Measurements from ENCODE around the gene C1orf56. TPM values are rescaled to one million over a fixed set of nuclear protein-coding genes. Genes with fewer than 3 reads are reported as not detected.

The C1orf56 gene
- total RNA-seq, 4 donors from 2014 or later: 0.59 to 8.5 (median 3.8) TPM

DNA sequence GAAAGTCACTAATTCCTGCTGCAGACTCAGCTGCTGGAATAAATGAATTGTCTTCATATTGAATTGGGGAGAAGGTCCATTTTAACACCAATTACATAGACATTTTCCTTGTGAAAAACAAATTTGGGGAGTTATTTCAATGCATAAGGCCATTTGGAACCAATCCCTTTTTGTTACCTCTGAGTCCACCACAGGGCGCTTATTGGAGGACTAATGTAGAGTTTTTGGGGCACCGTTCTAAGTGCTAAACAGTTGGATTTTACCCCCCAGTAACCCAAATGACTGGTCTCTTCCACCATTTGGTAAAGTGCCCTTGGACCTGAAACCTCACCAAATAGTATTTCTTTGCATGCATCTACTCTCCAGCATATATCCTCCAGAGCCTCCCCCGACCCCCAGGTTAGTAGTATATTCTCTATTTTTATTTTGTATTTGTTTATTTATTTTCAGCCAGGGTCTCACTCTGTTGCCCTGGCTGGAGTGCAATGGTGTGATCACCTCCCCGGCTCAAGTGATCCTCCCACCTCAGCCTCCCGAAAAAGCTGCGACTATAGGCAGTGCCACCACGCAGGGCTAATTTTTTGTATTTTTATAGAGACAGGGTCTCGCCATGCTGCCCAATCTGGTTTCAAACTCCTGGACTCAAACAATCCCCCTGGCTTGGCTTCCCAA is 37.7 kb upstream of the C1orf56 start:
- no peaks in the 10 kb centered on the region for H3K9me3 ChIP-seq
- DNase-seq: no peak
- H3K4me3 ChIP-seq: peak overlapping the region in 1 of 2 donors; percentile 74
- H3K27me3 ChIP-seq: no peaks in the 10 kb centered on the region
- peak overlapping the region in 1 of 2 donors; percentile 93 for H3K27ac ChIP-seq
- TF ChIP-seq POLR2A (IDR thresholded peaks at IDR 0.05): no peak
- TF ChIP-seq, protein P1, sequence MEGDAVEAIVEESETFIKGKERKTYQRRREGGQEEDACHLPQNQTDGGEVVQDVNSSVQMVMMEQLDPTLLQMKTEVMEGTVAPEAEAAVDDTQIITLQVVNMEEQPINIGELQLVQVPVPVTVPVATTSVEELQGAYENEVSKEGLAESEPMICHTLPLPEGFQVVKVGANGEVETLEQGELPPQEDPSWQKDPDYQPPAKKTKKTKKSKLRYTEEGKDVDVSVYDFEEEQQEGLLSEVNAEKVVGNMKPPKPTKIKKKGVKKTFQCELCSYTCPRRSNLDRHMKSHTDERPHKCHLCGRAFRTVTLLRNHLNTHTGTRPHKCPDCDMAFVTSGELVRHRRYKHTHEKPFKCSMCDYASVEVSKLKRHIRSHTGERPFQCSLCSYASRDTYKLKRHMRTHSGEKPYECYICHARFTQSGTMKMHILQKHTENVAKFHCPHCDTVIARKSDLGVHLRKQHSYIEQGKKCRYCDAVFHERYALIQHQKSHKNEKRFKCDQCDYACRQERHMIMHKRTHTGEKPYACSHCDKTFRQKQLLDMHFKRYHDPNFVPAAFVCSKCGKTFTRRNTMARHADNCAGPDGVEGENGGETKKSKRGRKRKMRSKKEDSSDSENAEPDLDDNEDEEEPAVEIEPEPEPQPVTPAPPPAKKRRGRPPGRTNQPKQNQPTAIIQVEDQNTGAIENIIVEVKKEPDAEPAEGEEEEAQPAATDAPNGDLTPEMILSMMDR (IDR thresholded peaks at IDR 0.05): no peak
- no peaks in the 10 kb centered on the region for H3K36me3 ChIP-seq
- no peaks in the 10 kb centered on the region for H3K4me1 ChIP-seq
- intact Hi-C loops (cut with DNase I; ENCODE audit: low total_unique reads): no loop called here

DNA sequence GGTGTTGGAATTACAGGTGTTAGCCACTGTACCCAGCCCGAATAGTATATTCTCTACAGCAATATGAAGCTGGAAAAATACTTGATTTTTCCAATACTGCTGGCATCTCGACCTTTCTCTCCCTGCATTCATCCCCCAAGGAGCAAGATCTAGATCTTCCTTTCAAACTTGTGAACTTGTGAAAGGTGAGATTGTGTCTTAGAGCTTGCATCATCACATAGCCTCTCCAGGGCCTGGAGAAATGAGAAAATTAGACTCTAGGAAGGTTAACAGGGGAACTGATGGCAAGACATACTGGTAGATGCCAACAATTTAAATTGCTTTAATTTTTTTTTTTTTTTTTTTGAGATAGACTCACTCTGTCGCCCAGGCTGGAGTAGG is 37.2 kb upstream of the C1orf56 start:
- no peaks in the 10 kb centered on the region for H3K27me3 ChIP-seq
- TF ChIP-seq, protein P1 (IDR thresholded peaks at IDR 0.05): no peak
- TF ChIP-seq POLR2A (IDR thresholded peaks at IDR 0.05): no peak
- no peaks in the 10 kb centered on the region for H3K36me3 ChIP-seq
- no peaks in the 10 kb centered on the region for H3K9me3 ChIP-seq
- H3K4me3 ChIP-seq: no peak overlapping the region
- intact Hi-C loops (cut with DNase I; ENCODE audit: low total_unique reads): no loop called here
- DNase-seq: no peak
- no peaks in the 10 kb centered on the region for H3K4me1 ChIP-seq
- no peak overlapping the region for H3K27ac ChIP-seq

- no peaks in the 10 kb centered on the region for H3K9me3 ChIP-seq
- no peak overlapping the region for H3K27ac ChIP-seq
- H3K27me3 ChIP-seq: no peaks in the 10 kb centered on the region
- intact Hi-C loops (cut with DNase I; ENCODE audit: low total_unique reads): no loop called here
- no peaks in the 10 kb centered on the region for H3K36me3 ChIP-seq
- TF ChIP-seq, protein P1 (IDR thresholded peaks at IDR 0.05): no peak
- no peak for DNase-seq
- H3K4me3 ChIP-seq: no peak overlapping the region
- H3K4me1 ChIP-seq: no peaks in the 10 kb centered on the region
These were observed 36.2 kb upstream of the C1orf56 start for GRCh38 chr1:151011154-151011850.

GRCh38 chr1:151012684-151013471 is 34.7 kb upstream of the C1orf56 start:
- TF ChIP-seq, protein P1 (IDR thresholded peaks at IDR 0.05): no peak
- no peak for TF ChIP-seq POLR2A (IDR thresholded peaks at IDR 0.05)
- intact Hi-C loops (cut with DNase I; ENCODE audit: low total_unique reads): no loop called here

GRCh38 chr1:151013518-151013917 is 34.0 kb upstream of the C1orf56 start:
- DNase-seq: no peak
- no peak overlapping the region for H3K27ac ChIP-seq
- TF ChIP-seq, protein P1 (IDR thresholded peaks at IDR 0.05): no peak
- no peak for TF ChIP-seq POLR2A (IDR thresholded peaks at IDR 0.05)
- no peak overlapping the region for H3K4me3 ChIP-seq
- H3K36me3 ChIP-seq: no peaks in the 10 kb centered on the region
- no peaks in the 10 kb centered on the region for H3K27me3 ChIP-seq
- intact Hi-C loops (cut with DNase I; ENCODE audit: low total_unique reads): no loop called here
- no peaks in the 10 kb centered on the region for H3K4me1 ChIP-seq
- no peaks in the 10 kb centered on the region for H3K9me3 ChIP-seq

More at GRCh38 chr1:151012684-151013471, 34.7 kb upstream of the C1orf56 start:
- H3K9me3 ChIP-seq: no peaks in the 10 kb centered on the region
- no peak overlapping the region for H3K27ac ChIP-seq
- H3K36me3 ChIP-seq: no peaks in the 10 kb centered on the region
- H3K27me3 ChIP-seq: no peaks in the 10 kb centered on the region
- no peak overlapping the region for H3K4me3 ChIP-seq
- no peak for DNase-seq
- H3K4me1 ChIP-seq: no peaks in the 10 kb centered on the region
